Mononuclear cell (primary cell): Measurements from ENCODE around the gene POLR3E. TPM values are rescaled to one million over a fixed set of nuclear protein-coding genes. Genes with fewer than 3 reads are reported as not detected.

Source experiments
- H3K27me3 ChIP-seq: 2 replicates; pipeline ENCODE4 v1.6.0; 2011; ENCODE audit warnings: low read length, control low read depth; ENCODE audit not compliant: insufficient read depth
- H3K4me1 ChIP-seq: 2 replicates; pipeline ENCODE4 v1.5.1; 2011; ENCODE audit warnings: mild to moderate bottlenecking, low read length, control low read depth; ENCODE audit not compliant: insufficient read depth
- H3K4me3 ChIP-seq: 2 replicates; pipeline ENCODE4 v1.5.1; 2011; ENCODE audit warnings: mild to moderate bottlenecking, low read length, moderate library complexity
- H3K9me3 ChIP-seq: 2 replicates; pipeline ENCODE4 v1.5.1; 2011; ENCODE audit warnings: low read depth, mild to moderate bottlenecking, control low read depth, low read length
- total RNA-seq: library from RNA; depleted of rRNA; stranded (reverse); fragments of >200 nt; gene quantifications from one replicate; pipeline ENCODE4 v1.2.3, GENCODE V29; 2012

The POLR3E gene
- total RNA-seq, 1 donor: 112 TPM

DNA sequence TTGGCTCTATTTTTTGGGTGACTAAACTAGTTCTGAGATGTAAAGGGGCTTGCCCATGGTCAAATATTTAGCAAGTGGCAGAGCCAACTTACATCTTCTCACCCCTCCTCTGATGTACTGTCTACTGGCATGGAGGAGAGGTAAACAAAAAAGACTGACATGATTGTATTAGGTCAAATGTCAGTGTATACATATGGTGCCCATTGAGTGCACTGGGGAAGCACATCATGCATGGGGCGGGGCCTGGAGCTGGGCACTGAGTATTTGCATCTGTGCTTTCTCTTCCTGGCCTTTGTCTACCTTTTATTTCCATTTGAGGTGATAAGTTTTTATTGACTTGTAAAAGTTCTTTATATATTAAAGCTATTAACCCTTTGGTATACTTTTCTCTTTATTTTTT lies 22.3 kb upstream of the POLR3E start:
- H3K27me3 ChIP-seq: no peaks in the 10 kb centered on the region
- H3K9me3 ChIP-seq: no peaks in the 10 kb centered on the region
- no peaks in the 10 kb centered on the region for H3K4me1 ChIP-seq
- H3K4me3 ChIP-seq: no peak overlapping the region

DNA sequence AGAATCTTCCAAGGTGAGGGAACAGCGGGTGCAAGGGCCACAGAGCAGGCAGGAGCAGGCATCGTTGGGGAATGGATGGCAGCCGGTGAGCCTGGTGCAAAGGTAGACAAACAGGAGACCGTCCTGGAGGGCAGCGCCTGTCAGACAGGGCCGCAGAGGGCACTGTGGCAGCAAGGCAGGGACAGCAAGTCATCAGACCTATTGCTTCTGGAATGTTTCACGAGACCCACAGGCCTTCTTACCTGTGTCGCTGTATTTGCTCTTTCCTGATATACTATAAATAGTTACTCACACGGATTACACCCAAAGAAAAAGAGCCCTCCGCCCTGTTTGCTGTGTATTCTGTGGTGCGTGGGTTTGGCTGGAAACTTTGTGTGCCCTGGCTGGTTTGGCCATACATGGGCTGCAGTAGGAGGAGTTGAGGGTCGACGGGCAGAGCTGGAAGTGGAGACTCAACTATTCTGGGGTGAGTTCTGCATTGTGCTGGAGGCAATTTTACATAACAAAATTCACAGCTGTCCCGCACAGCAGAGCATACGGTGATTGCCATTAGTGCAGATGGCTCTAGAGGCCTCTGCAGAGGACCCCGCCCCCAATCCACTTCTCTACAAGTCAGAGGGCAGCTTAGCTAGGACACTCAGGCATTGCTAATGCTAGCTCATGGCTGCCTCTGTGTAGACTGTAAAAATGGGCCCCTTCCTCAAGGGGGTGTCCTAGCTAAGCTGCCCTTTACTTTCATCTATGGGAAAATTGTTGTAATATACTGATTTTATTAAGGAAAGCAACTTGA lies 18.6 kb upstream of the POLR3E start:
- H3K4me1 ChIP-seq: no peaks in the 10 kb centered on the region
- H3K4me3 ChIP-seq: no peak overlapping the region
- H3K9me3 ChIP-seq: no peaks in the 10 kb centered on the region
- H3K27me3 ChIP-seq: no peaks in the 10 kb centered on the region

DNA sequence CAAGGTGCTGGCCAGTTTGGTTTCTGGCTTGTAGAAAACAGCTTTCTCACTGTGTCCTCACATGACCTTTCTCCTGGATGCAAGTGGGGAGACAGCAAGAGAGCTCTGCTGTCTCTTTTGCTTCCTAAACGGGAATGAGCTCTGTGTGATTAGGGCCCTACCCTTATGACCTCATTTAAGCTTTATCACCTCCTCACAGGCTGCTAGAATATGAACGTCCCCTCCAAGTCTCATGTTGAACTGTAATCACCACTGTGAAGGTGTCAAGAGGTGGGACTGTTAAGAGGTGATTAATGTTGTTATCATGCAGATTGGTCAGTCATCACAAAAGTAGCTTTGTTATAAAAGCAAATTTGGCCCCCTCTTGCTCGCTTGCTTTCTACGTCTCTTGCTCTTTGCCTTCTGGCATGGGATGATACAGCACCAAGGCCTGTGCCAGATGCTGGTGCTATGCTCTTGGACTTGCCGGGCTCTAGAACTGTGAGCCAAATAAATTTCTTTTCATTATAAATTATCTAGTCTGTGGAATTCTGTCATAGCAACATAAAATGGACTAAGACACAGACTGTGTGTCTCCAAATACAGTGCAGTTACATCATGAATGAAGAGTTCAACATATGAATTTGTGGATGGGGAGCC lies 14.8 kb upstream of the POLR3E start:
- Histone ChIP-seq H3K4me1 (no peaks in the 10 kb centered on the region), H3K27me3 (no peaks in the 10 kb centered on the region), H3K4me3 (no peak overlapping the region), H3K9me3 (no peaks in the 10 kb centered on the region)

DNA sequence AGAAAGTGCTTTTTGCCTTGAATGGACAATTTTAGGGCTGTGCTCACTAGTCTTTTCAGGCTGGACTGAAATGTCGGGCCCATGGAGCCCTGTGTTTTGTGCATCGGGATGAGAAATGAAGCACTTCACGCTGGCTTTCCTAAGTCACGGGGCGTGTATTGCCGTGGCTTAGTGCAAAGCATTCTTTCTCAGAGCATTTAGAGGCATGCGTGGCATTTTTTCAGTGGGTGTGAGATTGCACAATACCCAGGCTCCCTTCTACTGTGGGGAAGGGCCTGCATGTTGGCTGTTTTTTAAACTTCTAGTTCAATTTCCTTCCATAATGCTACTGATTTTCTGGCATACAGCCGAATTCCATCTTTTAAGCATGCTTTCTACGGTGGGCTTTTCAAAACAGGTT lies 12.6 kb upstream of the POLR3E start:
- no peak overlapping the region for H3K4me3 ChIP-seq

DNA sequence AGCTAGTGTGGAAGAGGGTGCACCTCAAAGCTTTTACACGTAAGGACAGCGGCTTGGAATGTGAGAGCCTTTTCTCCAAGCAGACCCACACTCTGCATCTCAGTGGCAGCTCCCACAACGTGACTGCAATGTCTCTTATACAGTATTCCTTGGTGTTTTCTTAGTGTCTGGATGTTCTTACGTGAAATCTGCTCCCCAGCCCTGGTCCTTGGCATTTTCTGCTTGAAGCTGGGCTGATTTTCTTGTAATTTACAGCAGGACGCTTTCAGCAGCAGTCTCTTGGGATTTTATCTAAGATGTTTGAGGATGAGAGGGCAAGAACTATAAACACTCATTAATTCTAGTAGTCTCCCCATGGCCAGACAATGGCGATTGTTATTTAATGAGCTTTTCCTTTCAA lies 12.1 kb upstream of the POLR3E start:
- Histone ChIP-seq H3K4me3 (no peak overlapping the region), H3K4me1 (no peaks in the 10 kb centered on the region), H3K9me3 (no peaks in the 10 kb centered on the region), H3K27me3 (no peaks in the 10 kb centered on the region)

More for the DNA sequence above, 12.6 kb upstream of the POLR3E start:
- Histone ChIP-seq H3K27me3 (no peaks in the 10 kb centered on the region), H3K9me3 (no peaks in the 10 kb centered on the region), H3K4me1 (no peaks in the 10 kb centered on the region)

DNA sequence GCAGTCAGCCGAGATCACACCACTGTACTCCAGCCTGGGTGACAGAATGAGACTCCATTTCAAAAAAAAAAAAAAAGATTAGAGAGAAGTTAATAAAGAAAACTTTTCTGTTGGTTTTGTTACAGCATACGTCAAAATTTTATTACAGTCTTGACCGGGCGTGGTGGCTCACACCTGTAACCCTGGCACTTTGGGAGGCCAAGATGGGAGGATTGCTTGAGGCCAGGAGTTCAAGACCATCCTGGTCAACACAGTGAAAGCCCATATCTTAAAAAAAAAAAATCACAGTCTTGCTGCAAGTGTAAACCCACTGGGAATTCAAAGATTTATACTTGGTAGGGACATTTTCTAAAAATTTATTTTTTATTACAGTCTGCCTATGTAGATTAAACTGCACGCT lies 6.2 kb upstream of the POLR3E start:
- no peak overlapping the region for H3K4me3 ChIP-seq
- H3K27me3 ChIP-seq: no peaks in the 10 kb centered on the region
- H3K4me1 ChIP-seq: no peaks in the 10 kb centered on the region
- no peaks in the 10 kb centered on the region for H3K9me3 ChIP-seq

DNA sequence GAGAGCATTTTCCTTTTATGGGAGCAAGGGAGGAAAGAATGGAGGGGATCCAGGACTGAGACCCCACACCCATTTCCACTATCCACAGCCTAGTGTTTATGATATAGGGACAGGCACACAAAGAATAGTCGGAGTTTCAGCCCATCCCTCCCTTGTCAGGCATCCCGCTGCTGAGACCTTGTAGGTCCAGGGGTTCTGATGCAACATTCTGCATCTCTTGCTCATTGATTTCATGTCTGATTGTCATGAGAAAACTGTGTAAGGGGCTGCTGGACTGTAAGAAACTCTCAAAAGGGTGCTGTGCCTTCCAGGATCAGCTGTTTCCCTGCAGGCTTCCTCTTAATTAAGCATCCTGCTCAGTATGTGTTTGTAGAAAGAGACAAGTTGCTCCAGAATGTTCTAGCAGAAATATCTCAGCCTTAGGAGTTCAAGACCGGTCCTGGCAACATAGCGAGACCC lies 5.3 kb upstream of the POLR3E start:
- H3K27me3 ChIP-seq: no peaks in the 10 kb centered on the region
- H3K4me1 ChIP-seq: peaks cover 9% of the 10 kb centered on the region
- H3K9me3 ChIP-seq: no peaks in the 10 kb centered on the region
- no peak overlapping the region for H3K4me3 ChIP-seq

DNA sequence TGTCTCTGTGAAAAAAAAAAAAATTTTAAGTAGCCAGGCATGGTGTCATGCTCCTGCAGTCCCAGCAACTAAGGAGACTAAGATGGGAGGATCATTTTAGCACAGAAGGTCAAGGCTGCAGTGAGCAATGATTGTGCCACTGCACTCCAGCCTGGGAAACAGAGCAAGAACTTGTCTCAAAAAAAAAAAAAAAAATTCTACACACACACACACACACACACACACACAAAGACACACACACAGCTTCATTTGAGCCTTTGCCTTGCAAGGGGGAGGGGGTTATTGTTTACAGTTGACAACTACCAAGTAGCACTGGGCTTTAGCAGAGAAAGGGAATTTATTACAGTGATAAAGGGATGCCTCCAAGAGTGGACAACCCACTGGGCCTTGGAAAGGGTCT lies 4.9 kb upstream of the POLR3E start:
- H3K4me3 ChIP-seq: no peak overlapping the region
- no peaks in the 10 kb centered on the region for H3K27me3 ChIP-seq
- peaks cover 9% of the 10 kb centered on the region for H3K4me1 ChIP-seq
- H3K9me3 ChIP-seq: no peaks in the 10 kb centered on the region

DNA sequence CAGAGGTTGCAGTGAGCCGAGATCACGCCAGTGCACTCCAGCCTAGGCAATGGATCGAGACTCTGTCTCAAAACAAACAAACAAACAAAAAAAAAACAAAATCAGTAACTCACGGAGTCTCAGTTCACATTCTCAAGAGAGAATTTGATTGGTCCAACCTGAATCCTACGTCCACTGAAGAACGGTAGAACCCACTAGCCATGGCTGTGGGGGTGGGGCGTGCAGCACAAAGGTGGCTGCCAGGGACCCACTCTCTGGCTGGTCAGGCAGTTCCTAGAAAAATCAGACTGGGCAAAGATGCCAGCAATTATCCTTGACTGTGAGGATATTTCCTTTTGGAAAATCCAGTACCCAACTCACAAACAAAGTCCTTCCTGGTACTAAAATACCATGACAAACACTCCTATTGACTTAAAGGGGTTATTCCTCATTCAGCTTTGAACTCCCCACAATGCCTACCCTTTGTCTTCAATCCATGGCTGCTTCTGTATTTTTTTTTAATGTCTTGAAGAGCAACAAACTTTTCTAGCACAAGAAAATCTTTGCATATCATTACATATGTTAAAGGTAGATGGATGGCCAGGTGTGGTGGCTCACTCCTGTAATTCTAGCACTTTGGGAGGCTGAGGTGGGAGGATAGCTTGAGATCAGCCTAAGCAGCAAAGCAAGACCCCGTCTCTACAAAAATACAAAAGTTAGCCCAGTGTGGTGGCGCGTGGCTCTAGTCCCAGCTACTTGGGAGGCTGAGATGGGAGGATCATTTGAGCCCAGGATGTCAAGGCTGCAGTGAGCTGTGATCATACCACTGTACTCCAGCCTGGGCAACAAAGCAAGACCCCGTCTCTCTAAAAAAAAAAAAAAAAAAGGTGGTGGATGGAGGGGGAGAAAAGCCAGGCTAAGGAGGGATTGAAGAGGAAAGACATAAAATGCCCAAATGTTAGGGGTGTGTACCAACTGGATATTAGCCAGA lies 3.8 kb upstream of the POLR3E start:
- no peaks in the 10 kb centered on the region for H3K27me3 ChIP-seq
- H3K4me1 ChIP-seq: peaks cover 18% of the 10 kb centered on the region
- no peak overlapping the region for H3K4me3 ChIP-seq
- no peaks in the 10 kb centered on the region for H3K9me3 ChIP-seq

DNA sequence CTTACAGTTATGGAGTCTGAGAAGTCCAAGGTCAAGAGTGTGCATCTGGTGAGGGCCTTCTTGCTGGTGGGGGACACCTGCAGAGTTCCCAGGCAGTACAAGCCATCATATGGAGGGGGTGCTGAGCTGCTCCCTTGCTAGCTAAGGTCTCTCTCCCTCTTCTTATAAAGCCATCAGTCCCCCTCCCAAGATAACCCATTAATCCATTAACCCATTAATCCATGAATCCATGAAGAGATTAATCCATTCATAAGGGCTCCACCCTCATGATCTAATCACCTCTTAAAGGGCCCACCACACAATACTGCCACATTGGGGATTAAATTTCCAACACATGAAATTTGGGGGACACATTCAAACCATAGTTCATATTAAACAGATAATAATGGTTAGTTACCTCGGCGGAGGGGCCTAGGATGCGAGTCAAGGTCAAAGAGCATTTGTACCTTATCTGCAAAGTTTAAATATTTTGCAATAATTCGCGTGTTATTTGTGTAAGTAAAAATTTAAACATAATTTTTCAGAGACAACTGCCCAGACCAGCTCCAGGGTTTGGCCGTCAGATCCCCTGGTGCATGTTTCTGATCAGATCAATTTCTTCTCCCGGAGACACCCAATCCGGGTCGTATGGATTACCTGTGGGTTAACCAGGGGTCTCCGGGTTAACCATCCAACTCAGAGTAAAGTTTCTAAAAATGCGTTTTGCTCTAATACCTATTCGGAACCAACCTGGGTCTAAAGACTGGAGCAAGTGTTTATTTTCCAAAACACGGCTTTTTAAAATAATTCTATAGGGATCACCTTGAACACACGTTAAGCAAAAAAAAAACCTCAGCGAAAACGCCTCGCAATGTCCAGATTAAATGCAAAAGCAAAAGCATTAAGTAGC lies 740 bp upstream of the POLR3E start:
- Histone ChIP-seq H3K27me3 (no peaks in the 10 kb centered on the region), H3K9me3 (no peaks in the 10 kb centered on the region), H3K4me1 (peaks cover 38% of the 10 kb centered on the region), H3K4me3 (peak overlapping the region; percentile 90)

DNA sequence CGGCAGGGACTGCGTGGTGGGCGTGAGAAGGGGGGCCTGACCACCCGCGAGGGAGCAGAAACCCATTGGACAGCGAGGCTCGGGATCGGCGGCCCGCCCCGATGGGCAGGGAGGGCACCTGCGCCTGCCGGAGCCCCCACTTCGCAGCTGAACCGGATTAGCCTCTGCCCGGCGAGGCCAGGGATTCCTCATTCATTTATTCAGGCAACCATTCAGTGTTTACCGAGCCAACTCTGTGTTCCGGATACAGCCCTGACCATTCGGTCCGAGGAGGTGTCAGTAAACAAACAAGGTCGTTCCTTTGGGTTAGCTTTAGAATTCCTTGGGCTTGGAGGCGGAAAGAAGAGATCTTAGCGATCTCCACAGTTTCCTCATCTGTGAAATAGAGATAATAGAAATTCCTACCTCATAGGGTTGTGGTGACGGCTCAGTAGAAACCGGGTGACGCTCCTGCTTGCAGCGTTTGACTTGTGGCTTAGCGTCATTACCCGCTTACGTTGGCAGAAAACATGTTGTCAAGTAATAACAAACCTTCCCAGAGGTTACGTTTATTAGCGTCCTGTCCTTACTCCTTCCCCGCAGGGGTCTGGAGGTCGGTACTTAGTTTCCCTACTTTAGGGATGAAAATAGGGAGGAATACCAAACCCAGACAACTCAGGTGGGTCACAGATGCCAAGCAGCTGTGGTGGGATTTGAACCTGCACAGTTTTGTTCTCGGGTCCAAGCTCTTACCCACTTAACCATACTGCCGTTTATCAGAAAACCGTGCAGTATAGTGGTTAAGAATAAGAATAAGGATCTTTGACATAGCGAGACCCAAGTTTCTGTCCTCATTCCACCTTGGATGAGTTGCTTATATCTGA lies 893 bp downstream of the POLR3E start:
- no peaks in the 10 kb centered on the region for H3K9me3 ChIP-seq
- H3K27me3 ChIP-seq: no peaks in the 10 kb centered on the region
- H3K4me1 ChIP-seq: peaks cover 38% of the 10 kb centered on the region
- peak overlapping the region; percentile 90 for H3K4me3 ChIP-seq

DNA sequence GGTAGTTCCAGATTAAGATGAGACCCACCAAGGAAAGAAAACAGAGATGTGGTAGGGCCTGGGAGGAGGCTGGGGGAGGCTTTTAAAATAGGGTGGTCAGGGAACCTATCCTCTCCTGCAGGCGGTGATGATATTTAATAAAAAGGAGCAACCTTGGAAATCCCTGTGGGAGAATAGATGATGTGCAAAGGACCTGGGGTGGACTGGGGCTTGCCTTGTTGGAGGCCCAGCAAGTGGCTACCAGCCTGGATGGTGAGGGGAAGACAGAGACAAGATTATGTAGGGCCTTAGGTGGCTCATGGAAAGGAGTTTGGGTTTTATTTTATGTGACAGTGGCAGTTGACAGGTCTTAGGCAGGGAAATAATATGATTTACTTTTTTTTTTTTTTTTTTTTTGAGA lies 1.8 kb downstream of the POLR3E start:
- Histone ChIP-seq H3K9me3 (no peaks in the 10 kb centered on the region), H3K4me3 (no peak overlapping the region), H3K4me1 (peaks cover 38% of the 10 kb centered on the region), H3K27me3 (no peaks in the 10 kb centered on the region)

DNA sequence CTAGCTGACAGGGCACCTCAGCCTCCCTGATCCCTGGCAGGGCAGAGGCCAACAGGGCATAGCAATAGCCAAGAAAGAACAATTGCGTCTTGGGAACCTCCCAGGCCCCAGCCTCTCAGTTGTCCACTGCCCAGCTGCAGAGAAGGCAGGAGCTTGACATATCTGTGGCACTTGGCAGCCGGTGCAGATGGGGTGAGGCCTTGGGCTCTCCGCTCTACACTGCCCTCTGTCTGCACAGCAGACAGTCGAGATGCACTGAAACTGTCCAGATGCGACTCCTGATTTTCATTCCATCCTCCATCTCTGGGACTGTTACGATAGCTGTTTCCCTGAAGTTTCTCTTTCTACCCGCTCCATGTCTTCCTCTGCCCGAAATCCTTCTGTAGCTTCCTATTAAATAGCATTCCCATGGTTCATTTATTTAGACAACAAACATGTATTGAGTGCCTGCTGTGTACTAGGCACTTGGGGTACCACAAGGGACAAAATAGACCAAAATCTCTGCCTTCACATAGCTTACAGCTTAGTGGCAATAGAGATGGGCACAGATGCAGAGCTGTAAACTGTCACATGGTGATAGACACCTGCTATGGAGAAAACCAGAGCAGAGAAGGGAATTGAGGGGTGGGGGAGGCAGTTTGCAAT lies 3.3 kb downstream of the POLR3E start:
- H3K9me3 ChIP-seq: no peaks in the 10 kb centered on the region
- H3K4me1 ChIP-seq: peaks cover 38% of the 10 kb centered on the region
- H3K4me3 ChIP-seq: no peak overlapping the region
- H3K27me3 ChIP-seq: no peaks in the 10 kb centered on the region
